ENCODE results near the gene ZIM2. TPM values are rescaled to one million over a fixed set of nuclear protein-coding genes. Genes with fewer than 3 reads are reported as not detected.

The ZIM2 gene
- total and polyA plus RNA-seq, 12 donors = 0.24 to 28.1 (median 4.6) TPM

- Histone ChIP-seq H3K9me3 (replicated peaks in 1 of 3) (no peaks in the 10 kb centered on the region), H3K27me3 (no peaks in the 10 kb centered on the region), H3K4me1 (replicated peaks in 1 of 2) (peaks cover 6 to 7% of the 10 kb centered on the region in 2 donors), H3K36me3 (replicated peaks in 1 of 2) (no peaks in the 10 kb centered on the region), H3K27ac (no peak overlapping the region), H3K4me3 (no peak overlapping the region)
- WGBS, 4 donors = 74 to 91% (median 82%) methylated on average over 5 of the region's 5 CpGs
- intact Hi-C loops (cut with DNase I) = no loop called here
- DNase-seq = no peak
- TF ChIP-seq, protein P1, sequence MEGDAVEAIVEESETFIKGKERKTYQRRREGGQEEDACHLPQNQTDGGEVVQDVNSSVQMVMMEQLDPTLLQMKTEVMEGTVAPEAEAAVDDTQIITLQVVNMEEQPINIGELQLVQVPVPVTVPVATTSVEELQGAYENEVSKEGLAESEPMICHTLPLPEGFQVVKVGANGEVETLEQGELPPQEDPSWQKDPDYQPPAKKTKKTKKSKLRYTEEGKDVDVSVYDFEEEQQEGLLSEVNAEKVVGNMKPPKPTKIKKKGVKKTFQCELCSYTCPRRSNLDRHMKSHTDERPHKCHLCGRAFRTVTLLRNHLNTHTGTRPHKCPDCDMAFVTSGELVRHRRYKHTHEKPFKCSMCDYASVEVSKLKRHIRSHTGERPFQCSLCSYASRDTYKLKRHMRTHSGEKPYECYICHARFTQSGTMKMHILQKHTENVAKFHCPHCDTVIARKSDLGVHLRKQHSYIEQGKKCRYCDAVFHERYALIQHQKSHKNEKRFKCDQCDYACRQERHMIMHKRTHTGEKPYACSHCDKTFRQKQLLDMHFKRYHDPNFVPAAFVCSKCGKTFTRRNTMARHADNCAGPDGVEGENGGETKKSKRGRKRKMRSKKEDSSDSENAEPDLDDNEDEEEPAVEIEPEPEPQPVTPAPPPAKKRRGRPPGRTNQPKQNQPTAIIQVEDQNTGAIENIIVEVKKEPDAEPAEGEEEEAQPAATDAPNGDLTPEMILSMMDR (IDR thresholded peaks at IDR 0.05) = no peak
- TF ChIP-seq POLR2A (IDR thresholded peaks at IDR 0.05) = no peak
These were observed 40.2 kb upstream of the ZIM2 start for GRCh38 chr19:56880592-56881190.

DNA sequence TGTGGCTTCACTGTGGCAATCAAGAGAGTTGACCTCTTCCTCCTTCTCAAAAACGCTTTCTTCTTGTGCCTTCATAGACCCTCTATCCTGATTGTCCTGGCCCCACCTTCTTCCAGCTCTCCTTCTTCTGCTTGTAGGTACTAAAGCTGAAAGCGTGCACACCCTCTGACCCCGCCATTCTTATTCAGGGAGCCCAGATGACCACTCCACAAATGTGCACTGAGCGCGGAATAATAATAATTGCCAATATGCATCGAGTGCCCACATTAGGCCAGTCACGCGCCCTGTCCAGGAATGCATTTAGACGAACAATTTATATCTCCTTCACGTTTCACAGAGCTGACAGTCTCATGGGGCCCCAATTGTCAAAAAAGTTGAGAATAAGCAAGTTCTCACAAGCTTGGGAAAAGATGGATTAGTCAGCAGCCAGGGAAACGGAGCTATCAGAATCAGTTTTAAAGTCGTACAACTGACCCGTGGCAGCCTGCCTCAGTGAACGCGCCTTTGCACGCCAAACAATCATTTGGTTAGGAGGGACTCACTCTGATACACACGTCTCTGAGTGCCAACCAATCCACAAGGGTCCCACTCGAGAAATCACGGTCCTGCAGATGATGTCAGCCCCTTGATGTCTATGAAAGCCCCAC lies 36.7 kb upstream of the ZIM2 start:
- no peak for TF ChIP-seq POLR2A (IDR thresholded peaks at IDR 0.05)
- TF ChIP-seq, protein P1 (IDR thresholded peaks at IDR 0.05) = no peak
- intact Hi-C loops (cut with DNase I) = no loop called here
- H3K4me3 ChIP-seq = no peak overlapping the region
- no peaks in the 10 kb centered on the region for H3K4me1 ChIP-seq (replicated peaks in 1 of 2)
- WGBS, 4 donors = 79 to 87% (median 84%) methylated on average over 18 to 19 of the region's 19 CpGs
- no peaks in the 10 kb centered on the region for H3K36me3 ChIP-seq (replicated peaks in 1 of 2)
- H3K9me3 ChIP-seq (replicated peaks in 1 of 3) = no peaks in the 10 kb centered on the region
- DNase-seq = peak in 1 of 7 donors; percentile 23
- H3K27ac ChIP-seq = no peak overlapping the region
- H3K27me3 ChIP-seq = no peaks in the 10 kb centered on the region

- Histone ChIP-seq H3K4me1 (replicated peaks in 1 of 2) (no peaks in the 10 kb centered on the region), H3K9me3 (replicated peaks in 1 of 3) (no peaks in the 10 kb centered on the region), H3K36me3 (replicated peaks in 1 of 2) (no peaks in the 10 kb centered on the region), H3K4me3 (no peak overlapping the region), H3K27me3 (no peaks in the 10 kb centered on the region), H3K27ac (no peak overlapping the region)
- no peak for DNase-seq
- WGBS, 4 donors = 77 to 83% (median 79%) methylated on average over 3 of the region's 3 CpGs
- intact Hi-C loops (cut with DNase I) = no loop called here
- TF ChIP-seq, protein P1 (IDR thresholded peaks at IDR 0.05) = no peak
- TF ChIP-seq POLR2A (IDR thresholded peaks at IDR 0.05) = no peak
These were observed 35.2 kb upstream of the ZIM2 start for GRCh38 chr19:56875717-56876116.

- intact Hi-C loops (cut with DNase I) = no loop called here
- H3K9me3 ChIP-seq (replicated peaks in 1 of 3) = no peaks in the 10 kb centered on the region
- no peak for DNase-seq
These were observed 34.0 kb upstream of the ZIM2 start for GRCh38 chr19:56874530-56874929.

More at GRCh38 chr19:56874530-56874929, 34.0 kb upstream of the ZIM2 start:
- Histone ChIP-seq H3K4me1 (replicated peaks in 1 of 2) (no peaks in the 10 kb centered on the region), H3K4me3 (no peak overlapping the region), H3K27ac (no peak overlapping the region), H3K36me3 (replicated peaks in 1 of 2) (no peaks in the 10 kb centered on the region), H3K27me3 (no peaks in the 10 kb centered on the region)
- TF ChIP-seq POLR2A (IDR thresholded peaks at IDR 0.05) = no peak
- TF ChIP-seq, protein P1 (IDR thresholded peaks at IDR 0.05) = no peak
- WGBS, 4 donors = 88 to 91% (median 89%) methylated on average over 4 of the region's 4 CpGs

All from adrenal gland (tissue), 12 donors.